Fibroblast of lung (primary cell): ENCODE data around the gene EXOC8.

Experiments
- CTCF ChIP-seq, 2 donors: IDR thresholded peaks in 1 of 2; conservative IDR thresholded peaks in 1 of 2; 1 replicate in 1 of 2; 2 replicates in 1 of 2; pipeline ENCODE4 v1.5.1; 2011 to 2012; ENCODE audit warnings: low read length in 2 of 2, control low read depth in 1 of 2, inconsistent platforms in 1 of 2, low read depth in 1 of 2, mild to moderate bottlenecking in 1 of 2
- EZH2 ChIP-seq: IDR thresholded peaks from 2 replicates; pipeline ENCODE4 v1.5.1; 2012; ENCODE audit warnings: low read length, control low read depth, mild to moderate bottlenecking; ENCODE audit errors: missing control alignments

DNA sequence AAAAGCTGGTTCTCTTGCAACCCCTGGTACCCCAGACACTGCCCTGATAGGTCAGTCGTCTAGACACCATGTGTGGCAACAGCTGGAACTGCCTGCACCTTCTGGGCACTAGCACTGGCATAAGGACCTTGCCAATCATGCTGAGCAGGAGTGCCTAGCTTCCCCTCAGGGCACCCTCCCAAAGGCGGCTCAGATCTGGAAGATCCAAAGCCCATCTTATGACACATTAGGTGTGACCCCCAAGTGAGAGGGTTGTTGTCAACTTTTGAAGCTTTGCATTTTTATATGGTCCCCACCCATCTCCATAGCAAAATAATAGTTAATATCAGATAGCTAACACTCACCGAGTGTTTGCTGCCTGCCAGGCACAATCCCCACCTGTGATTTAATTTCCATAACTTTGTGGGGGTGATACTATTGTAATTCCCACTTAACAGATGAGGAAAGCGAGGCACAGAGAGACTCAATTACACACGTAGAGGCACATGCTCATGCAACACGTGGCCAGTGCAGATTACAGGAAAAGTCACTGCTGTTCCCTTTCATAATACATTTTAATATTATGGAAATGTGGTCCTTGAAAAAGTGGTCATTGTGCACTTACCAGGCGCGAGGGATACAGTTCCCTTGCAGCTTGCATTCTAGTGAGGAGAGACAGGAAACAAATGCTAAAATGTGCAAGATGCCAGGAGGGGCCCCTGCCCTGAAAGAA is 25.8 kb downstream of the EXOC8 start:
- no peak for TF ChIP-seq CTCF (conservative IDR thresholded peaks at IDR 0.05 in 1 of 2, IDR thresholded peaks at IDR 0.05 in 1 of 2; ENCODE audit: low read depth in 1 of 2, low read length in 2 of 2)
- no peak for TF ChIP-seq EZH2
